Vagina (tissue), 2 donors: ENCODE measurements around the gene BORCS6.

Experiments used
- POLR2A ChIP-seq, 2 donors: fragments of 450-650 bp; IDR thresholded peaks; one replicate each; pipeline ENCODE4 v1.6.1; 2017; ENCODE audit warnings: antibody characterized with exemption in 2 of 2, mild to moderate bottlenecking in 2 of 2, moderate library complexity in 2 of 2
- POLR2AphosphoS5 ChIP-seq, 2 donors: sonication (generic); formaldehyde crosslinking; IDR thresholded peaks; one replicate each; pipeline ENCODE4 v1.9.0; 2017; ENCODE audit warnings: antibody characterized with exemption in 2 of 2, mild to moderate bottlenecking in 2 of 2, low read depth in 1 of 2; ENCODE audit not compliant: insufficient read depth in 1 of 2
- TF ChIP-seq, protein P1 (sequence below), 3 experiments: fragments of 450-650 bp in 2 of 3; fragments of 200-600 bp in 1 of 3; sonication (generic) in 1 of 3; IDR thresholded peaks; one replicate each; pipeline ENCODE4 v1.5.1; 2017 to 2019; ENCODE audit warnings: antibody characterized with exemption in 3 of 3, mild to moderate bottlenecking in 2 of 3, moderate library complexity in 2 of 3

- TF ChIP-seq, protein P1, sequence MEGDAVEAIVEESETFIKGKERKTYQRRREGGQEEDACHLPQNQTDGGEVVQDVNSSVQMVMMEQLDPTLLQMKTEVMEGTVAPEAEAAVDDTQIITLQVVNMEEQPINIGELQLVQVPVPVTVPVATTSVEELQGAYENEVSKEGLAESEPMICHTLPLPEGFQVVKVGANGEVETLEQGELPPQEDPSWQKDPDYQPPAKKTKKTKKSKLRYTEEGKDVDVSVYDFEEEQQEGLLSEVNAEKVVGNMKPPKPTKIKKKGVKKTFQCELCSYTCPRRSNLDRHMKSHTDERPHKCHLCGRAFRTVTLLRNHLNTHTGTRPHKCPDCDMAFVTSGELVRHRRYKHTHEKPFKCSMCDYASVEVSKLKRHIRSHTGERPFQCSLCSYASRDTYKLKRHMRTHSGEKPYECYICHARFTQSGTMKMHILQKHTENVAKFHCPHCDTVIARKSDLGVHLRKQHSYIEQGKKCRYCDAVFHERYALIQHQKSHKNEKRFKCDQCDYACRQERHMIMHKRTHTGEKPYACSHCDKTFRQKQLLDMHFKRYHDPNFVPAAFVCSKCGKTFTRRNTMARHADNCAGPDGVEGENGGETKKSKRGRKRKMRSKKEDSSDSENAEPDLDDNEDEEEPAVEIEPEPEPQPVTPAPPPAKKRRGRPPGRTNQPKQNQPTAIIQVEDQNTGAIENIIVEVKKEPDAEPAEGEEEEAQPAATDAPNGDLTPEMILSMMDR (IDR thresholded peaks at IDR 0.05): no peak
- TF ChIP-seq POLR2A (IDR thresholded peaks at IDR 0.05): no peak
- no peak for TF ChIP-seq POLR2AphosphoS5 (IDR thresholded peaks at IDR 0.05; ENCODE audit: insufficient read depth in 1 of 2, low read depth in 1 of 2)
Observed at GRCh38 chr17:8150194-8151119, 39.5 kb downstream of the BORCS6 start.
